Posterior vena cava (tissue), 2 donors: ENCODE data around the gene RPS19. TPM values are rescaled to one million over a fixed set of nuclear protein-coding genes. Genes with fewer than 3 reads are reported as not detected.

Experiments
- DNase-seq: peaks from one replicate; pipeline ENCODE4 v3.0.0-alpha.2; 2020; ENCODE audit warnings: low spot score
- intact Hi-C, 2 donors: fragments of 100-400 bp; cut with DNase I; formaldehyde crosslinking; loops; one replicate each; pipeline versions ENCODE4 v1.14.1 to v1.14.2; 2022 to 2023
- total RNA-seq, 2 donors: library from RNA; stranded (reverse); fragmentation: NEBNext Ultra II Directional; extraction: Animal tissue kit (Norgen Biotek cat#: 25700); gene quantifications; one replicate each; pipeline ENCODE4 v1.2.1, GENCODE V29; 2021
- donor health status: DM: yes; HTN: yes; CAD: no.
- donor health status: DM: yes; HTN: yes; CAD: no.

Gene RPS19
- total RNA-seq, 2 donors from 2014 or later, result 982 to 1,008 TPM

GRCh38 chr19:41893899-41894298 is 33.8 kb downstream of the RPS19 start:
- DNase-seq, result no peak
- intact Hi-C loops, result no loop called here

- no peak for DNase-seq
- intact Hi-C loops, result no loop called here
These were observed 34.3 kb downstream of the RPS19 start for GRCh38 chr19:41894350-41894749.

- intact Hi-C loops, result no loop called here
- no peak for DNase-seq
These were observed 35.9 kb downstream of the RPS19 start for GRCh38 chr19:41895745-41896580.

- intact Hi-C loops, result no loop called here
- no peak for DNase-seq
These were observed 36.5 kb downstream of the RPS19 start for GRCh38 chr19:41896581-41896942.

- DNase-seq, result no peak
- intact Hi-C loops, result no loop called here
These were observed 37.1 kb downstream of the RPS19 start for GRCh38 chr19:41897181-41897580.

DNA sequence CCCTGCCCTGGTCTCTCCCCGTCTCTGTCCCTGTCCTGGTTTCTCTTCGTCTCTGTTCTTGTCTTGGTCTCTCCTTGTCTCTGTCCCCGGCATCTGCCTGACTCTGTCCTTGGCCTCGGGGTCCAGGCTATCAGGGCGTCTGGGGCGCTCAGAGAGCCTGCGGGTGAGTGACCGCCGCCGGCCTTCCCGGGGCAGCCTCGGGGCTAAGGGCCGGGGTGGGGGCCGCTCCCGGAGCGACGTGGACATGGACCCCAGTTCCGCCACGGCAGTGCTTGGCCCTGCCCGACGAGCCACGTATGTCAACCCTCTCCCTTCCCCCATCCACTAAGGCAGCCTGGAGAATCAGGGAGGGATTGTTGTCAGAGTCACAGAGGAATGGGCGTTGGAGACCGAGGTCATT is 37.8 kb downstream of the RPS19 start:
- intact Hi-C loops, result no loop called here
- no peak for DNase-seq

GRCh38 chr19:41898235-41898634 is 38.2 kb downstream of the RPS19 start:
- intact Hi-C loops, result no loop called here
- DNase-seq, result no peak

DNA sequence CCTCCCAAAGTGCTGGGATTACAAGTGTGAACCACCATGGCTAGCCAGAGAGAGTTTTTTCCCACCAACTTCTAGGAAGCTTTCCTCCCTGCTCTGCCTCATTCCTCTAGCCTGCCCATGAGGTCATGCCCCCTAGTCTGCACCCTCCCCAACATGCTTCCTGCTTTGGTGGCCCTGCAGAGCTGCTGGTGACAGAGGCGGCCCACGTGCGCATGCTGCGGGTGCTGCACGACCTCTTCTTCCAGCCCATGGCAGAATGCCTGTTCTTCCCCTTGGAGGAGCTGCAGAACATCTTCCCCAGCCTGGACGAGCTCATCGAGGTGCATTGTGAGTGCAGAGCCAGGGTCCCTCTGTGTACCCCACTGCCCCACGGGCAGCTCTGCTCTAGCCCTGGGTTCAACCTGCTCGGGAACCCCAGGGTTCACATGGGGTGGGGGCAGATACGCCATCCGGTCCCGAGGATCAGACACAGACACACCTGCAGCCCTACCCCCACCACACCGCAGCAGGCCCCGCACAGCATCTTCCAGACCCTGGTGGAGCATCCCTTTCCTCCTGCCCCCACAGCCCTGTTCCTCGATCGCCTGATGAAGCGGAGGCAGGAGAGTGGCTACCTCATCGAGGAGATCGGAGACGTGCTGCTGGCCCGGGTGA is 41.8 kb downstream of the RPS19 start:
- no peak for DNase-seq
- intact Hi-C loops, result no loop called here

DNA sequence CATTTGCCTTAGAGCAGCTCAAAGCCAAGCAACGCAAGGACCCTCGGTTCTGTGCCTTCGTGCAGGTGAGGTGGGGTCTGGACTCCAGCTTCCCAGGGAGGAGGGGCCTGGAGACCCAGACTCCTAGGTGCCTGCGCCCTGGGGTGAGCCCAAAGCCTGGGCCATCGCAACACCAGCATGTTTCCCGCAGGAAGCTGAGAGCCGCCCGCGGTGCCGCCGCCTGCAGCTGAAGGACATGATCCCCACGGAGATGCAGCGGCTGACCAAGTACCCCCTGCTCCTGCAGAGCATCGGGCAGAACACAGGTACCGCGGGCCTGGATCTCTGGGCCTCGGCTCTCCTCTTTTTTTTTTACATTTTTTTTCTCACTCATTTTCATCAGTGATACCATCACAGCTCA is 42.5 kb downstream of the RPS19 start:
- no peak for DNase-seq
- intact Hi-C loops, result no loop called here

- no peak for DNase-seq
- intact Hi-C loops, result no loop called here
These were observed 43.3 kb downstream of the RPS19 start for GRCh38 chr19:41903193-41903953.

DNA sequence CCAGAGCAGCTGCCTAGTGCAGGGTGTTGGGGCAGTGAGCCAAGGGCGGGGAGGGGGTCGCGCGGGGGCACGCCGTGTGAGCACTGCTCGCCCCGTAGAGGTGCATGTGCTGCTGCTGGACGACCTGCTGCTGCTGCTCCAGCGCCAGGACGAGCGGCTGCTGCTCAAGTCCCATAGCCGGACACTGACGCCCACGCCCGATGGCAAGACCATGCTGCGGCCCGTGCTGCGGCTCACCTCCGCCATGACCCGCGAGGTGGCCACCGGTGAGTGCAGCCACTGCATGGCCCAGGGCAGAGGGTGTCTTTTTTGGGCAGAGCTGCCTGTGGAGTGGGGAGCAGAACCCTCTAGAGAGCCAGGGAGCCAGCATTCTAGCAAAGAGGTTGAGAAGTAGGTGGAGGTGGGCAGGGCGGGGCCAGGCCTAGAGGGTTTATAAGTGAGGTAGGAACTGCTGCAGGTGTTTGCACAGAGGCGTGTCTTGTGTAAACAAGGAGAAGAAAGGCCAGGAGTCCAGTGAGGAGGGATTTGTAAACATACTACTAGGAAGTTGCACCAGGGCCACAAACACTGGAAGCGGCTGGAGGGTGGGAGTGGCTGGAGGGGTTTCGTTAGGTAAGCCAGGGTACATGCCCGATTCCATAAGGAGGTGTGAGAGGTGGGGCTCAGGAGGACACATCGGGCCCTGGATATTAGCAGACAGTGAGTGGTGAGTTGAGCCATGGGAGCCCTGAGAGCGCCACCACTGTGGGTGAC is 44.2 kb downstream of the RPS19 start:
- DNase-seq, result no peak
- intact Hi-C loops, result no loop called here

DNA sequence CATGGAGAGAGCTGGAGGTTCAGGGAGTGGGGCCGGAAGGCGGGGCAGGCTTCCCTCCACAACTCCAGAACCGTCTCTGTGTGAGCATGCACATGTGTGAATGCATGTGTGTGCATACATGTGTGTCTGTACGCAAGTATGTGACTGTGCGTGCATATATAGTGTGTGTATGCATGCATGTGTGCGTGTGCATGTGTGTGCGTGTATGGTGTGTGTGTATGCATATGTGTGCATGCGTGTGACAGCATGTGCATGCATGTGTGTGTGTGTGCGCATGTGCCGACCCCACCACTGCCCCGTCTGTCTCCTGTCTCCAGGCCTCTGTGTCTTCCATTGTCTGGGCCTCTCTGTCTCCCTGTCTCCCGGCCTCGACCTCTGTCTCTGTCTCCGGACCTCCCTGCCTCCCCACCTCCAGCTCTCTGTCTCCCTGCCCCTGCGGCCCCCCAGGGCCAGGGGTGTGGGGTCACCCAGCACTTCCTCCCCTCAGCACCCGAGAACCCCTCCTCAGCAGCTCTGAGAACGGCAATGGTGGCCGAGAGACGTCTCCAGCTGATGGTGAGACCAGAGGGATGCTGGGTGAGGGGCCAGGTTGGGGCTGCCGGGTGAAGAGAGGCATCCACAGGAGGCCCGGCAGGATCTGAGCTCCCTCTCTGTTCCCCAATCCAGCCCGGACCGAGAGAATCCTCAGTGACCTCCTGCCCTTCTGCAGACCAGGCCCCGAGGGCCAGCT is 45.4 kb downstream of the RPS19 start:
- no peak for DNase-seq
- intact Hi-C loops, result no loop called here

DNA sequence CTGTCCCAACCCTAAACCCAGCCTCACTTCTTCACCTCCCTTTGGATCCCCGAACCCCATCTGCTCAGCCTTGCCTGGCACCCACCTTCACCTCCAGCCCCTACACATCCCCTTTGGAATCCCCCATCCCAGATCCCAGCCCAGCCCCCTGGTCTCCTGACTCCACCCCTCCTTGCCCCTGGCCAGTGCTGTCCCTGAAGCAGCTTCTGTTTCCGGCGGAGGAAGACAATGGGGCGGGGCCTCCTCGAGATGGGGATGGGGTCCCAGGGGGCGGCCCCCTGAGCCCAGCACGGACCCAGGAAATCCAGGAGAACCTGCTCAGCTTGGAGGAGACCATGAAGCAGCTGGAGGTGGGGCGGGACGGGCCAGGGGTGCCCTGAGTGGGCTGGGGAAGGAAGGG is 46.2 kb downstream of the RPS19 start:
- DNase-seq, result no peak
- intact Hi-C loops, result no loop called here

GRCh38 chr19:41906916-41907680 is 47.0 kb downstream of the RPS19 start:
- no peak for DNase-seq
- intact Hi-C loops, result no loop called here

DNA sequence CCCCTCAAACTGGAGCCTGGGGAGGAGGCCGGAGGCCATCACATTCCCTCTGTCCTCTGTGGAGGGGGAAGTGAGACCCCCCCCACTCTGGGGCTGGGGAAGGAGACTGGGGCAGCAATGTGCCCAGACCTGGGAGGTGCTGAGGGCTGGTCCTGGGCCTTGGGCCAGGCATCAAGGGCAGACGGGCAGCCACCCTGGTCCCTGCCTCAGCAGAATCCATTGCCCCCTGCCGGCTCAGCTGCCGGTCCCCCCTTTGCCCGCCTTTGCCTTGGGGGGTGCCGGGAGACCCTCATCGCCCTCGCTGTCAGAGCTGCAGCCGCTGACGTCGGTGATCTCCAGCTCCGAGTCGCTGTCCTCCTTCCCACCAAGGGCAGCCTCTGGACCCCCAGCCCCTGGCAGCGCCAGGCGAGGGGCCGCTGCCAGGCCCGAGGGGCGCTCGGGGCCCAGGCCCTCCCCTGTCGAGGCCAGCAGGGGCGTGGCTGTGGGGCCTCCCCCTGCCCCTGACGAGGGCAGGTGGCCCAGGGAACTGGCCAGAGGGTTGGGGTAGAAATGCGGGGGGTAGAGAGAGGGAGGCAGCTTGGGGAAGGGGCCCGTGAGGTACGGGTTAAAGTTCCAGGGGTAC is 48.0 kb downstream of the RPS19 start:
- intact Hi-C loops, result no loop called here
- no peak for DNase-seq

- intact Hi-C loops, result no loop called here
- DNase-seq, result no peak
These were observed 48.8 kb downstream of the RPS19 start for GRCh38 chr19:41908724-41909464.

- DNase-seq, result no peak
These were observed 49.7 kb downstream of the RPS19 start for GRCh38 chr19:41909706-41910105.

More at GRCh38 chr19:41909706-41910105, 49.7 kb downstream of the RPS19 start:
- intact Hi-C loops, result no loop called here
